ENCODE measurements around the gene NEUROD2. TPM values are rescaled to one million over a fixed set of nuclear protein-coding genes. Genes with fewer than 3 reads are reported as not detected.
"Not testable (repeated sequence)": the region's sequence is repeated elsewhere in the genome, so short reads cannot be mapped to it uniquely, and the experiment has no call there.

Gene NEUROD2
- total RNA-seq, 4 donors from 2014 or later = 0.17 to 0.25 TPM; not detected in 2

DNA sequence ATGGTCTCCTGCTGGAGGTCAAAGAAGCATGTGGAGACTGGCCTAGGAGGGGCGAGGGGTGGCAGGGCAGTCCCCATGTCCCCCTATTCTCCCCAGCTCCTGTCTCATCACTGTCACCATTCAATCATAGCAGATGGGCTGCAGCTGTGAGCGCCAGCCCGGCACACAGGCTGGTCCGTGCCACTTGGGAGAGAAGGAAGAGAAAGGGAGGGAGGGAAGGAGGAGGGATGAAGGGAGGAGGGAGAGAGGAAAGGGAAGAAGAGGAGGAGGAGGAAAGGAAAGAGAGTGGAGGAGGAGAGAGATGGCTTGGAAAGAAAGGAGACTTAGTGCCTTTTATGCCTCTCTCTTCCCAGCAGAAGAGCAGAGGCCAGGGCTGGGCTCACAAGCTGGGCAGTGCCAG, 12.4 kb downstream of the NEUROD2 start:
- TF ChIP-seq, protein P1, sequence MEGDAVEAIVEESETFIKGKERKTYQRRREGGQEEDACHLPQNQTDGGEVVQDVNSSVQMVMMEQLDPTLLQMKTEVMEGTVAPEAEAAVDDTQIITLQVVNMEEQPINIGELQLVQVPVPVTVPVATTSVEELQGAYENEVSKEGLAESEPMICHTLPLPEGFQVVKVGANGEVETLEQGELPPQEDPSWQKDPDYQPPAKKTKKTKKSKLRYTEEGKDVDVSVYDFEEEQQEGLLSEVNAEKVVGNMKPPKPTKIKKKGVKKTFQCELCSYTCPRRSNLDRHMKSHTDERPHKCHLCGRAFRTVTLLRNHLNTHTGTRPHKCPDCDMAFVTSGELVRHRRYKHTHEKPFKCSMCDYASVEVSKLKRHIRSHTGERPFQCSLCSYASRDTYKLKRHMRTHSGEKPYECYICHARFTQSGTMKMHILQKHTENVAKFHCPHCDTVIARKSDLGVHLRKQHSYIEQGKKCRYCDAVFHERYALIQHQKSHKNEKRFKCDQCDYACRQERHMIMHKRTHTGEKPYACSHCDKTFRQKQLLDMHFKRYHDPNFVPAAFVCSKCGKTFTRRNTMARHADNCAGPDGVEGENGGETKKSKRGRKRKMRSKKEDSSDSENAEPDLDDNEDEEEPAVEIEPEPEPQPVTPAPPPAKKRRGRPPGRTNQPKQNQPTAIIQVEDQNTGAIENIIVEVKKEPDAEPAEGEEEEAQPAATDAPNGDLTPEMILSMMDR (IDR thresholded peaks at IDR 0.05) = no peak
- no peak for TF ChIP-seq POLR2A (IDR thresholded peaks at IDR 0.05)
- no peak overlapping the region for H3K4me3 ChIP-seq (ENCODE audit: low read depth, poor library complexity, severe bottlenecking)
- DNase-seq (ENCODE audit: low spot score in 2 of 2) = no peak
- 20% methylated on average over 4 of the region's 4 CpGs for WGBS, 2 donors
- intact Hi-C loops (cut with DNase I; ENCODE audit: low total_unique reads) = no loop called here

DNA sequence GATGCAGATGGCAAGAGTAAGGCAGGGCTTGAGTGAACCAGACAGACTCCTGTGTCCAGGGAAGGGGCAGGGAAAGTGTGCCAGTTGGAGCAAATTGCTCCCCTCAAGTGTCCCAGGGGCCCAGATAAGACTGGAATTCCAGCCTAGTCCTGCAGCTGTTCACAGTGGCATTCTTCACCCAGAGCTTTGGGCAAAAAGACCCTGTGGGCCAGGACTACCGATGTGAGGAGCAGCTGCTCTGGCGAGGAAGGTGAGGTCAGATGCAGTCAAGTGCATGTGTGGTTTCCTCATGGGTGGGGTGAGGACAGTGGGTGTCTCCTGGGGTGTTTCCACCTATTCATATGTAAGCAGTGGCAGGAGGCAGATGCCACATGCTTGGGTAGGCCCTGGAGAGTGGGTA, 14.3 kb downstream of the NEUROD2 start:
- no peak for DNase-seq (ENCODE audit: low spot score in 2 of 2)
- H3K4me3 ChIP-seq (ENCODE audit: low read depth, poor library complexity, severe bottlenecking) = no peak overlapping the region
- intact Hi-C loops (cut with DNase I; ENCODE audit: low total_unique reads) = no loop called here
- 62 to 90% methylated on average over 2 of the region's 2 CpGs for WGBS, 2 donors
- TF ChIP-seq, protein P1 (IDR thresholded peaks at IDR 0.05) = no peak
- no peak for TF ChIP-seq POLR2A (IDR thresholded peaks at IDR 0.05)

DNA sequence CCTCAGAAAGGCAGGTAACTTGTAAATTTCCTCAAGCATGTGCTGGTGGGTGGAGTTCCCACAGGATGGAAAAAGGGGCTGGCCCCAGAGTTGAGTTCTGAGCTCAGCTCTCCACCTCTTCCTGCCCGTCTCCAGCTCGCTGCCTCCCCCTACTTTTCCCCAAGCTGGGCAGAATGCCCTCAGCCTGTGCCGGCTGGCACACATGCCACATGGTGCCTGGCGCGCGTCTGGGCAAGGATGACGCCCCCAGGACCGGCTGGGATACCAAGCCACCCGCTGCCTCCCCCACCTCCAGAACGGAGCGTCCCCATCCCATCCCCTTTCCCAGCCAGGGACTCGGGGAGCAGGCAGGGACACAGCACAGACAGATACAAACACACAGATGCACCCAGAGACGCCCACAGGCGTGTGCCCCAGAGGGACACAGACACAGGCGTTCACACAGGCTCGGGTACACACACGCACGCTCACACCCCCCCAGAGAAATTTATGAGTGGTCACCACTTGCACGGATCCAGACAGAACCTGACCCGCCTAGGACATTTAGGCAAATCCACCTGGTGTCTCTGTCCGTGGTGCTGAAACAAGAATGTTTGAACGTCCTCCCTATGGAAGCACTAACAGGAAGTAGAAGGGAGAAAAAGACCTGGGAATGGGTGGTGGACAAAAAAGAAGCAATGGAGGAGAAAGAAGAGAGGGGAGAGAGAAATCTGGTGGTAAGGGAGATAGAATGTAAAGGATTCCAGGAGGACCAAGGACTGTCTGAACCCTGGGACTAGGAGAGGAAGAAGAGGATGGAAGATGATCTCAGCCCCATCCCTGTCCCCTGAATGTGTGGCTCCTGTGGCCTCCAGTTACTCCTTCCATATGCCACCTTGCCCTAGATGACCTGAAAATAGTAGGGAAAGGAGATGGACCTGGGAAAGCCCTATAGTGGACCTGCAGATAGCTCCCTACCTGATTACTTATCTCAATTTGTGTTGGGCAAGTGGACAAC, 15.5 kb downstream of the NEUROD2 start:
- no peak for DNase-seq (ENCODE audit: low spot score in 2 of 2)
- H3K4me3 ChIP-seq (ENCODE audit: low read depth, poor library complexity, severe bottlenecking) = no peak overlapping the region
- TF ChIP-seq, protein P1 (IDR thresholded peaks at IDR 0.05) = no peak
- no peak for TF ChIP-seq POLR2A (IDR thresholded peaks at IDR 0.05)
- intact Hi-C loops (cut with DNase I; ENCODE audit: low total_unique reads) = no loop called here
- 2 to 7% methylated on average over 18 to 22 of the region's 22 CpGs for WGBS, 2 donors

DNA sequence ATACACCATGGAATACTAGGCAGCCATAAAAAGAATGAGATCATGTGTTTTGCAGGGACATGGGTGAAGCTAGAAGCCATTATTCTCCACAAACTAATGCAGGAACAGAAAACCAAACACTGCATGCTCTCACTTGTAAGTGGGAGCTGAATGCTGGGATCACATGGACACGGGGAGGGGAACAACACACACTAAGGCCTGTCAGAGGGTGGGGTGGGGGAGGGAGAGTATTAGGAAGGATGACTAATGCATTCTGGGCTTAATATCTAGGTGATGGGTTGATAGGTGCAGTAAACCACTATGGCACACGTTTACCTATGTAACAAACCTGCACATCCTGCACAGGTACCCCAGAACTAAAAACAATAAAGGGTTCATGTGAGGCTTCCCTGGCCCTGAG, 17.5 kb downstream of the NEUROD2 start:
- H3K4me3 ChIP-seq (ENCODE audit: low read depth, poor library complexity, severe bottlenecking); intact Hi-C loops (cut with DNase I; ENCODE audit: low total_unique reads); DNase-seq (ENCODE audit: low spot score in 2 of 2): not testable (repeated sequence)
- WGBS, 2 donors = 46 to 53% methylated on average over 2 of the region's 2 CpGs

DNA sequence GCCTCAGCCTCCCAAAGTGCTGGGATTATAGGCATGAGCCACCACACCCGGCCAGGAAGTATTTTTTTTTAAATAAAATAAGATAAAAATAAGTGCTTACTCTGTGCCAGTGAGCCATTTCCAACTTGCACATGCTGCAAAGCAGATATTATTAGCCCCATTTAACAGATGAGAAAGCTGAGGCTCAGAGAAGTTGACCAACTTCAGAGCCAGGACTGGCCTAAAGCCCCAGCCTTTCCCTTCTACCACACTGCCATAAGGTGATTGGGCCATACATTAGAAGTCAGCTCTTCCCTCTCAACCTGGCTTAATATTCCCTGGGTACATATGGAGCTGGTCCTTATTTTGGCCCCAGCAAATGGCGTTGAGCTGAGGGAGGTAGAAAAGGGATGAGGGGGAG, 25.1 kb downstream of the NEUROD2 start:
- WGBS, 2 donors = 44 to 54% methylated on average over 2 of the region's 2 CpGs
- intact Hi-C loops (cut with DNase I; ENCODE audit: low total_unique reads) = no loop called here
- DNase-seq (ENCODE audit: low spot score in 2 of 2) = no peak
- H3K4me3 ChIP-seq (ENCODE audit: low read depth, poor library complexity, severe bottlenecking) = no peak overlapping the region
- TF ChIP-seq POLR2A (IDR thresholded peaks at IDR 0.05) = no peak

DNA sequence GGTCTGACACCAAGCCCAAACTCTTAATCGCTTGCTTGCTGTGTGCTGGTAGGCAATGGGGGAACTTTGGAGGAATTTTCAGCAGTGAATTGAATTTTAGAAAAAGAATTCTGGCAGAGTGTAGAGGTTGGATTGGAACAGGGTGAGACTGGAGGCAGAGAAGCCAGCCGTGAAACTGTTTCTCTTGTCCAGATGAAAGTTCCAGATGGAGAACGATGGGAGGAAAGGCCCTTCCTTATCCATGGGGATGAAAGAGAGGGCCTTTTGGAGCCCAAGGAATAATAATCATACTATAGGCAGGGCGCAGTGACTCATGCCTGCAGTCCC, 26.0 kb downstream of the NEUROD2 start:
- WGBS, 2 donors = 85 to 95% methylated on average over 4 of the region's 4 CpGs

More for the DNA sequence above, 26.0 kb downstream of the NEUROD2 start:
- intact Hi-C loops (cut with DNase I; ENCODE audit: low total_unique reads) = no loop called here
- TF ChIP-seq, protein P1 (IDR thresholded peaks at IDR 0.05) = no peak
- TF ChIP-seq POLR2A (IDR thresholded peaks at IDR 0.05) = no peak
- DNase-seq (ENCODE audit: low spot score in 2 of 2) = no peak
- H3K4me3 ChIP-seq (ENCODE audit: low read depth, poor library complexity, severe bottlenecking) = no peak overlapping the region
